Fibroblast of skin of right biceps (primary cell): ENCODE measurements around the gene ZSCAN29.
A peak's percentile ranks its signal among the peaks of the same experiment; 100 is the strongest.

Experiments used
- DNase-seq: peaks from one replicate; pipeline ENCODE4 v3.0.0-alpha.2; 2013

Gene ZSCAN29

DNA sequence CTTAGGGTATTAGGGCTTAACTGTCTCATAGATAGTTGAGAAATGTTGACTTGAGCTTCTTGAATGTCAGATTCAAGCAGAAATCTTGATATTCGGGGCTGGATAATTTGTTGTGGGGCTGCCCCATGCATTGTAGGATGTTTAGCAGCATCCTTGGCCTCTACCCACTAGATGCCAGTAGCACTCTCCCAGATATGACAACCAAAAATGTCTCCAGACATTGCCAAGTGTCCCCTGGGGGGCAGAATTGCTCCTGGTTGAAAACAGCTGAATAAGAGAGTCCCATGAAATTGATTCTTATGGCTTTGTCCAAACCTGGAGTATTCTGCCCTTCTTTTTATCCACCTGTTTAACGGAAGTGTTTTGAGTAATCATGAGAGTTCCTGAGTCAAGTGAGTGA, 24.5 kb downstream of the ZSCAN29 start:
- DNase-seq = no peak

- no peak for DNase-seq
These were observed 40.1 kb downstream of the ZSCAN29 start for GRCh38 chr15:43330780-43331087.

DNA sequence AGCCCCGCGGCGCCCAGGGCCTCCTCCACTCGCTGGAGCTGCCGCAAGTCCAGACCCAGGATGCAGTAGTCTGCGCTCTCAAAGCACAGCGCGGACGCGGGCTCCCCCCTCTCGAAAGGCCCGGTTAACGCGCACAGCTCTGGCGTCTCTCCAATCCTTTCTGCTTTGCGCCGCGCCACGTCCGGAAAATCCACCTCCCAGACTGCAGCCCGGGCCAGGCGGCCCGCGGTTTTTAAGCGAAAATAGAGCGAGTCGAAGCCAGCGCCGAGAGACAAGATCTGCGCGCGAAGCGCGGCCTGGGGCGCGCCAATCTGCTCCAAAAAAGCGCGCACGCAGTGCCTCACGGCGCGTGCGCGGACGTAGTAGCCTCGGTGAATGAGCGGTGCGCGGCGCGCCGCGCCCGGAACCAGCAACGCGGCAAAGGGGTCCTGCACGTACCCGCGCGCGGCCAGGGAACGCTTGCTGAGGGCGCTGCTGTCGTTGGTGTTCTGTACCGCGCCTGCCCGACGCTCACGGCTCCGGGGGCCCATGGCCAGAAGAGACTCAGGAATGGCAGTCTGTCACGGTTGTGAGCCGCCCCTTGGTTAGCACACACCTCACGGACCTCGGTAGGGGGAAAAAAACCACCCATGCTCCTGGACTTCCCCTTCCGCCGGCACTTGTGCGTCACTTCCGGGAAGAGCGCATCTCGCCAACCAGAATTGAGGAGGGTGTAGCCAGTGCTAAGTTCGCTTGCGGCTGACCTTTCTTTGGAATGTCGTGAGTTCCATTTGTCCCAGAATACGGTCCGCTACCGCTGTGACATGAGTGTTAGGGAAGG, 40.7 kb downstream of the ZSCAN29 start, which contains the start of gene LCMT2:
Gene LCMT2 (minus strand): TSS at position 614 of the 820 bp plus-strand sequence. CDS start 84 bp downstream, at position 530.
- DNase-seq = peak; percentile 96

- DNase-seq = peak; percentile 36
These were observed 41.5 kb downstream of the ZSCAN29 start for GRCh38 chr15:43329217-43329959.

GRCh38 chr15:43325039-43325684, 45.7 kb downstream of the ZSCAN29 start:
- no peak for DNase-seq

DNA sequence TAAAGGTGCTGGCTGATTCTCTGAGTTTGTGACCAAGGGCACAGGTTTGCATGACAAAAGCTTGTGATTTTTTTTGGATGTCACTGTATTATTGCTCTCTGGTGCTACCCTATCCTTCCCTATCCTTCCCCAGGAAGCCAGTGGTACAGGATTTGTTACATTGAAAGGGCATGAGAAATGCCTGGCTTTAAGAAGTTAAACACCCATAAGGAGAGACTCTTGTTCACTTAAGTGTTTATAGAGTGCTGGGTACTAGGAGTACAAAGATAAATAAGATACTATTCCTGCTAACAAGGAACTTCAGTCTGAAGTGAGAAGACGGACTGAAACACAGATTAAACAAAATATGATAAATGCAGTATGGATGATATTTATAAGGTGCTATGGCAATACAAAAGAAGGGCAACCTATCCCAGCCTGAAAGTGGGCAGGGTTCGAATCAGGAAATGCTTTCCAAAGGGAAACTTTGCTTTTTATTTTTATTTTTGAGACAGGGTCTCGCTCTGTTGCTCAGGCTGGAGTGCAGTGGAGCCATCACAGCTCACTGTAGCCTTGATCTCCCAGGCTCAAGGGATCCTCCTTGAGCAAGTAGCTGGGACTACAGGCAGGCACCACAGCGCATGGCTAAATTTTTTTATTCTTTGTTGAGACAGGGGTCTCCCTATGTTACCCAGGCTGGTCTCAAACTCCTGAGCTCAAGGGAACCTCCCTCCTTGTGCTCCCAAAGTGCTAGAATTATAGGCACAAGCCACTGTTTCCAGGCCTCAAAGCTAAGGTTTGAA, 51.7 kb downstream of the ZSCAN29 start:
- no peak for DNase-seq

DNA sequence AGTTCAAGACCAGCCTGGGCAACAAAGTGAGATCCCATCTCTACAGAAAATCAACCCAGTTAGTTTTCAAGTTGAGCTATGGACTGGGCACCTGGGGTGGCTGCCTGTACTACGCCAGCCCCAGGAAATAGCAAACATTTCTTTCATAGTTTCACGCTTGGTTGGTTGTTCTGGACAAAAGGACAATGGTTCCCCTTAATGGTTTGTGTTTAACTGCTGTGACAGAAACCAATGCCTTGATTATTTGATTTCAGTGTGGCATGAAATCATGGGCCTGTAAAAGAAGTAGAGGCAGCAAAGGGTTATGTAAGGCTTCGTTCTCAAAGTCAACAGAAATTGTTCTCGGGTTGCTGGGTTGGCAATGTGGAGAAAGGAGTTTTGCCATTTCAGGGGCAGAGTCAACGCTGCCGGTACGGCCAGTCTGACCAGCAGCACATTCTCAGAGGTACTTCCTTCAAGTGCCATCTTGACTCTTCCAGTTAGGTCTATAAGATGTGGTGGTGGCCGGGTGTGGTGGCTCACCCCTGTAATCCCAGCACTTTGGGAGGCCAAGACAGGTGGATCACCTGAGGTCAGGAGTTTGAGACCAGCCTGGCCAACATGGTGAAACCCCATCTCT, 53.2 kb downstream of the ZSCAN29 start:
- no peak for DNase-seq

- no peak for DNase-seq
These were observed 53.9 kb downstream of the ZSCAN29 start for GRCh38 chr15:43316971-43317346.

- no peak for DNase-seq
These were observed 54.5 kb downstream of the ZSCAN29 start for GRCh38 chr15:43316016-43316970.

GRCh38 chr15:43314171-43314570, 56.7 kb downstream of the ZSCAN29 start:
- DNase-seq = peak; percentile 5

DNA sequence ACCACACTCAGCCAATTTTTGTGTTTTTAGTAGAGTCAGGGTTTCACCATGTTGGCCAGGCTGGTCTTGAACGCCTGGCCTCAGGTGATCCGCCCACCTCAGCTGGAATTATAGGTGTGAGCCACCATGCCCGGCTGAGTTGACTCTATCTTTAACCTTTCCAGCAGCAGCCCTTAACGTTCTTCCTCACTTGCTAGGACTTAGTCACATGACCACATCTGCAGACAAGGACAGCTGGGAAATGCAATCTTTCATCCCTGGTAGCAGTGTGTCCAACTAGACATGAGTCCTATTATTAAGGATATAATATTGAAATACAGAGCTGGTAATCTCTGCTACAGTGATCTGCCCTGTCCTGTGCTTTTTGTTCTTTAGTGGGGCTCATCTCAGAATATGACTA, 58.5 kb downstream of the ZSCAN29 start:
- DNase-seq = no peak
